Activated B cell treated with CpG ODN at 0.5 μM for 24 hours (primary cell): Measurements from ENCODE around the gene ELF4. TPM values are rescaled to one million over a fixed set of nuclear protein-coding genes. Genes with fewer than 3 reads are reported as not detected.

ENCODE experiments used
- ATAC-seq: fragments of 200-7000 bp; cut with Tn5 transposase; one replicate; pipeline ENCODE4 v1.10.0; 2021; ENCODE audit warnings: low read depth, mild to moderate bottlenecking, moderate library complexity
- CTCF ChIA-PET: fragments of 350-600 bp; sonication (Branson Sonifier 250); formaldehyde crosslinking; loops from one replicate; lab custom pipeline; 2021; ENCODE audit warnings: antibody characterized with exemption; lab: Charles Lee
- POLR2A ChIA-PET: fragments of 350-600 bp; sonication (Branson Sonifier 250); formaldehyde crosslinking; loops from one replicate; lab custom pipeline; 2021; ENCODE audit warnings: antibody characterized with exemption; lab: Charles Lee
- DNase-seq: peaks from one replicate; pipeline ENCODE4 v3.0.0; 2022
- H3K27ac Mint-ChIP-seq: one replicate; pipeline ENCODE4 v1.8.0; 2020; ENCODE audit warnings: mixed read lengths
- H3K27me3 Mint-ChIP-seq: one replicate; pipeline ENCODE4 v1.8.0; 2021; ENCODE audit warnings: mixed read lengths
- H3K36me3 Mint-ChIP-seq: one replicate; pipeline ENCODE4 v1.8.0; 2021; ENCODE audit warnings: low read depth, mixed read lengths
- H3K4me1 Mint-ChIP-seq: one replicate; pipeline ENCODE4 v1.8.0; 2021; ENCODE audit warnings: mixed read lengths
- H3K4me3 Mint-ChIP-seq: one replicate; pipeline ENCODE4 v1.8.0; 2020; ENCODE audit warnings: mild to moderate bottlenecking, mixed read lengths
- H3K9me3 Mint-ChIP-seq: one replicate; pipeline ENCODE4 v1.8.0; 2020; ENCODE audit warnings: mixed read lengths
- intact Hi-C: fragments of 100-400 bp; cut with micrococcal nuclease; formaldehyde crosslinking; loops from one replicate; pipeline ENCODE4 v1.15.1; 2024
- total RNA-seq: library from RNA; stranded (reverse); gene quantifications from 2 replicates; pipeline ENCODE4 v1.2.3, GENCODE V29; 2022
- TF ChIP-seq, protein P1 (sequence below): fragments of 200-600 bp; IDR thresholded peaks from one replicate; pipeline ENCODE4 v1.8.0; 2022; ENCODE audit warnings: antibody characterized with exemption, mild to moderate bottlenecking

ELF4 gene
- total RNA-seq, 1 donor from 2014 or later: 33.0 TPM

DNA sequence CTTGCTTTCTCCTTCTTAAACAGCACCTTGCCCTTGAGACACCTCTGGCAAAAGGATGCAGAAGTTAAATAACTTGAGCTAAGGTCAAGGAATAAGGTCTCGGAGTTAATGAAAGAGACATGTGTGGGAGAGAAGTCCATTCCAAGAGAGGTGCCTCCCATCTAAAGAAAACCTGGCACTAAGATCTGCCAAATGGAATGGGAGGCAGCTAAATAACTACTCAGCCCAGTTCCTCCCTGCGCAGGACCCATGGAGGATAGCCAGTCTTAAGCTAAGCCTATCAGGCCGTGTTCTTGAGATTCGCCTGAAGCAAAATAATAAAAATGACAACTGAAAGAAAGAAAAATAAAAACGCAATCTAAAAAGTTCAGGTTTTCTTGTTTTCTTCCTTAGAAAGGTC lies 20.7 kb upstream of the ELF4 start:
- intact Hi-C loops: no loop called here
- Mint-ChIP-seq H3K9me3 (no peaks in the 10 kb centered on the region), H3K4me1 (no peaks in the 10 kb centered on the region), H3K4me3 (no peak overlapping the region), H3K27ac (no peak overlapping the region), H3K36me3 (peaks cover 45% of the 10 kb centered on the region), H3K27me3 (no peaks in the 10 kb centered on the region)
- CTCF ChIA-PET: interaction anchor here (0.8 to 1.5 kb wide), 2 partner anchors 52 to 70 kb away, joined by 3 to 4 read pairs; no protein-coding TSS in a partner anchor
- POLR2A ChIA-PET: no interaction called here
- no peak for DNase-seq
- no peak for ATAC-seq
- TF ChIP-seq, protein P1, sequence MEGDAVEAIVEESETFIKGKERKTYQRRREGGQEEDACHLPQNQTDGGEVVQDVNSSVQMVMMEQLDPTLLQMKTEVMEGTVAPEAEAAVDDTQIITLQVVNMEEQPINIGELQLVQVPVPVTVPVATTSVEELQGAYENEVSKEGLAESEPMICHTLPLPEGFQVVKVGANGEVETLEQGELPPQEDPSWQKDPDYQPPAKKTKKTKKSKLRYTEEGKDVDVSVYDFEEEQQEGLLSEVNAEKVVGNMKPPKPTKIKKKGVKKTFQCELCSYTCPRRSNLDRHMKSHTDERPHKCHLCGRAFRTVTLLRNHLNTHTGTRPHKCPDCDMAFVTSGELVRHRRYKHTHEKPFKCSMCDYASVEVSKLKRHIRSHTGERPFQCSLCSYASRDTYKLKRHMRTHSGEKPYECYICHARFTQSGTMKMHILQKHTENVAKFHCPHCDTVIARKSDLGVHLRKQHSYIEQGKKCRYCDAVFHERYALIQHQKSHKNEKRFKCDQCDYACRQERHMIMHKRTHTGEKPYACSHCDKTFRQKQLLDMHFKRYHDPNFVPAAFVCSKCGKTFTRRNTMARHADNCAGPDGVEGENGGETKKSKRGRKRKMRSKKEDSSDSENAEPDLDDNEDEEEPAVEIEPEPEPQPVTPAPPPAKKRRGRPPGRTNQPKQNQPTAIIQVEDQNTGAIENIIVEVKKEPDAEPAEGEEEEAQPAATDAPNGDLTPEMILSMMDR: no peak

DNA sequence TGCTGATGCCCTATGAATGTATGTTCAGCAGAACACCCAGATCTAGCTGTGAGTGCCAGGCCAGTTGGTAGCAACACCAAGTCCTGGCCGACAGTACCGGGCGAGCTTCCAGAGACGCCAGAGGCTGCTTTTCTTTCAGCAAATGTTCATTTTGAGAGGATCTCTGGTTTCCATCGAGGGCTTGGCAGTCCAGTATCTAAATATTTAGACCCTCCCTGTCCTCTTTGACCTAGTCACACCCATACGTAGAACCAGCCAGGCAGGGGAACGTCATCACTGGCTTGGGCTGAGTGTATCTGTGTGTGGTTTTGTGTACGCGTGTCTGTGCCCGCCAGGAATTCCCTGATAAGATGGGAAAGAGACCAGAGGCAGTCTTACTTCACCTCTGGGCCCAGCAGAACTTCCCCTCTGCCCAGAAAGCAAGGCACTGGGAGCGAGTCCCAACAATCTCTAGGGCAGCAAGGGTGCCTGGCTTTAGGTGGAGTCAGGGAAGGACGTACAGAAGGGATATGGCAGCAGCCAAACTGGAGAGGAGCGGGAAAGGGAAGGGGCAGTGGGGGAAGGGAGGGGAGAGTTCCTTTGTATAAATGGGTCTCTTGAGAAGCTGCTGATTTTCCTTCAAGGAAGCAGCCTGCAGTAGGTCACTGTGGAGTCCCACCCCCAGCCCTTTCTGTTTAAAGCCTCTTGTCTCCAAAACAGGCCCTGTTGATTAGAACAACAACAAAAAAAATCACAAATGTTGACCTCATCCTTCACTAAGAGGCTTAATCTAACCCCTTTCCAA lies 15.0 kb upstream of the ELF4 start:
- TF ChIP-seq, protein P1: no peak
- no peaks in the 10 kb centered on the region for H3K9me3 Mint-ChIP-seq
- no peak overlapping the region for H3K4me3 Mint-ChIP-seq
- no peak overlapping the region for H3K27ac Mint-ChIP-seq
- peaks cover 25% of the 10 kb centered on the region for H3K36me3 Mint-ChIP-seq
- intact Hi-C loops: no loop called here
- ChIA-PET CTCF (no interaction called here), POLR2A (no interaction called here)
- DNase-seq: no peak
- no peak for ATAC-seq
- H3K4me1 Mint-ChIP-seq: peaks cover under 1% of the 10 kb centered on the region
- H3K27me3 Mint-ChIP-seq: no peaks in the 10 kb centered on the region

DNA sequence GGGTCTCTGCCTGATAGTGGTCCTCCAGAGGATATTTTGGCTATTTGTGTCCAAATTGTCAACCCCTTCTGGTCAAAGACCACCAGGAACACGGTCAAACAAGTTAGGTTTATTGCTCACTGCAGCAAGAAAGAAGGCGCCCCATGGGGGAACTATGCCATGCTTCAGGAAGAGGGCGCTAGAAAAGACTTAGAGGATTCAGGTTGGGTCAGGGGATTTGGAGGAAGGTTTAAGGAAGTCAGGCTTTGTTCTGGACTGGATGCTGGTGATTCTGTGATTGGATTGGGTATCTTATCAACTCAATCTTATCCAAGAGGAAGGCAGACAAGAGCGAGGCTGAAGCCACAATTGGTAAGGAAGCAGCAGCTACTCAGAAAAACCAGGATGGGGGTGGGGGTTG lies 14.3 kb upstream of the ELF4 start:
- TF ChIP-seq, protein P1: no peak
- DNase-seq: no peak
- H3K36me3 Mint-ChIP-seq: peaks cover 20% of the 10 kb centered on the region
- ATAC-seq: no peak
- no peaks in the 10 kb centered on the region for H3K9me3 Mint-ChIP-seq
- intact Hi-C loops: no loop called here
- ChIA-PET CTCF (no interaction called here), POLR2A (no interaction called here)
- peaks cover 7% of the 10 kb centered on the region for H3K4me1 Mint-ChIP-seq
- H3K27ac Mint-ChIP-seq: no peak overlapping the region
- H3K27me3 Mint-ChIP-seq: no peaks in the 10 kb centered on the region
- H3K4me3 Mint-ChIP-seq: no peak overlapping the region

DNA sequence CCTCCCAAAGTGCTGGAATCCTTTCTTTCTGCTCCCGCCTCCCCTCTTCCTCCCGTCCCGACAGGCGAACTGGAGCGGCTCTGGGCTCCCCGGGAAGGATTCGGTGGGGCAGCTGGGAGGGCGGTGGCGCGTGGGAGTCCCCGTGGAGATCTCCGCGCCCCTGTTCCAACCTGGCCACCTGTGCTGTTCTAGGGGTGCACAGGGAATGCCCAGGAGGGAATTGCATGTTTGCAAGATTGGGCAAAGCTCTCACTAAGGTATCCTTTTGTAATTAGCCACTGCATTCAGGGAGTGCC lies 11.2 kb upstream of the ELF4 start:
- ChIA-PET CTCF (interaction anchor here (1.0 to 6.9 kb wide), 8 partner anchors 11 to 72 kb away, joined by 3 to 90 read pairs (median 4); no protein-coding TSS in a partner anchor), POLR2A (interaction anchor here (0.7 to 3.8 kb wide), 7 partner anchors 13 to 190 kb away, joined by 3 to 35 read pairs (median 4); no protein-coding TSS in a partner anchor)
- ATAC-seq: no peak
- Mint-ChIP-seq H3K27me3 (no peaks in the 10 kb centered on the region), H3K9me3 (no peaks in the 10 kb centered on the region), H3K27ac (no peak overlapping the region), H3K4me3 (peak overlapping the region; percentile 76), H3K4me1 (peaks cover 18% of the 10 kb centered on the region), H3K36me3 (peaks cover 2% of the 10 kb centered on the region)
- no peak for DNase-seq
- TF ChIP-seq, protein P1: no peak
- intact Hi-C loops: loop anchor here (2.0 kb wide), 2 partner anchors 49 to 71 kb away; partner anchors contain the start of gene RAB33A

DNA sequence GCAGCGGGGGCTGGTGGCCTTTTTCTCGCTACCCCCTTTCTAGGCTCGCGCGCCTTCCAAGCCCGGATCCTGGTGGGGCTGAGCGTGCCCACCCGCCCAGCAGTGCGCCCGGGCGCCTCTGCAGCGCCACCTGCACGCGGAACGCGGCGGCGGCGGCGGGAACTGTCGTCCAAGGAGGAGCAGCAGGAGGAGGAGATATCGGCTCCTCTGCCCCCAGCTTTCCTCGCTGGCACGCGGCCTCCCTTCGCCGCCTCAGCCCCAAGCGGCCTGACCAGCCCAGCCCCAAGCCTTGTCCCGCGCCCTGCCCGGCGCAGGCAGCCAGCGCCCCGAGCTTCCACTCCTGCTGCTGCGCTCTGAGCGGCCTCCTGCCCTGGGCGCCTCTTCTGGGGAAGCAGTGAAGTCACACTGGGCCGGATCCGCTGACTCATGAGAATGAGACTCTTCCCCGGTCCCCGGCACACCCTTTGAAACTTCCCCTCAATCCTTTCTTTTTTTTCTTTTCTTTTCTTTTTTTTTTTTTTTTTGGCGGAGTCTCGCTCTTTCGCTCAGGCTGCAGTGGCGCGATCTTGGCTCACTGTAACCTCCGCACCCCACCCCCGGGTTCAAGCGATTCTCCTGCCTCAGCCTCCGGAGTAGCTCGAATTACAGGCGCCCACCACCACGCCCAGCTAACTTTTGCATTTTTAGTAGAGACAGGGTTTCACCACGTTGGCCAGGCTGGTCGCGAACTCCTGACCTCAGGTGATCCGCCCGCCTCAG lies 10.6 kb upstream of the ELF4 start:
- H3K9me3 Mint-ChIP-seq: no peaks in the 10 kb centered on the region
- ChIA-PET POLR2A (interaction anchor here (0.7 to 3.8 kb wide), 10 partner anchors 8 to 341 kb away, joined by 3 to 35 read pairs (median 6); partner anchors contain the start of gene SASH3), CTCF (interaction anchor here (0.6 to 6.9 kb wide), 11 partner anchors 11 to 195 kb away, joined by 3 to 90 read pairs (median 3); partner anchors contain the start of gene AIFM1)
- peak; percentile 64 for DNase-seq
- peaks cover 18% of the 10 kb centered on the region for H3K4me1 Mint-ChIP-seq
- H3K36me3 Mint-ChIP-seq: peaks cover 2% of the 10 kb centered on the region
- no peaks in the 10 kb centered on the region for H3K27me3 Mint-ChIP-seq
- peak; percentile 83 for ATAC-seq
- peak overlapping the region; percentile 76 for H3K4me3 Mint-ChIP-seq
- TF ChIP-seq, protein P1: no peak
- peak overlapping the region; percentile 53 for H3K27ac Mint-ChIP-seq
- intact Hi-C loops: loop anchor here (1.0 to 2.0 kb wide), 4 partner anchors 12 to 72 kb away; partner anchors contain the start of gene RAB33A
